K562 (cell line): ENCODE data around the gene SLC48A1. TPM values are rescaled to one million over a fixed set of nuclear protein-coding genes. Genes with fewer than 3 reads are reported as not detected.
A peak's percentile ranks its signal among the peaks of the same experiment; 100 is the strongest.

Experiments
- CHD7 ChIP-seq: fragments of 200-600 bp; sonication (generic); IDR thresholded peaks from one replicate; pipeline ENCODE4 v1.6.1; 2012; ENCODE audit warnings: mild to moderate bottlenecking, low read depth, low read length, inconsistent platforms
- NCOA6 ChIP-seq: fragments of 450-650 bp; IDR thresholded peaks from 2 replicates; pipeline ENCODE4 v1.6.1; 2017; ENCODE audit warnings: mild to moderate bottlenecking
- SIRT6 ChIP-seq: IDR thresholded peaks from one replicate; pipeline ENCODE4 v1.6.1; 2012; ENCODE audit warnings: low read depth, mild to moderate bottlenecking, control low read depth, inconsistent platforms, low read length, moderate library complexity
- SP2 ChIP-seq: IDR thresholded peaks from 2 replicates; pipeline ENCODE4 v1.6.1; 2011; ENCODE audit warnings: mild to moderate bottlenecking, low read depth, low read length, moderate library complexity; ENCODE audit not compliant: poor library complexity, severe bottlenecking; ENCODE audit errors: extremely low read depth
- WHSC1 ChIP-seq: IDR thresholded peaks from one replicate; pipeline ENCODE4 v1.6.1; 2012; ENCODE audit warnings: low read length, control low read depth, inconsistent platforms
- ZBTB1 ChIP-seq: sonication (generic); formaldehyde crosslinking; IDR thresholded peaks from 2 replicates; pipeline ENCODE4 v1.8.1; 2023; ENCODE audit warnings: missing genetic modification reagents, low read depth, mild to moderate bottlenecking, borderline replicate concordance
- ZKSCAN3 ChIP-seq: fragments of 250-450 bp; sonication (Bioruptor Pico); IDR thresholded peaks from 2 replicates; pipeline ENCODE4 v1.4.0; 2020
- polyA plus RNA-seq, 8 experiments: library from polyadenylated mRNA; depleted of rRNA in 4 of 8; stranded (reverse) in 5 of 8; unstranded in 3 of 8; fragments of >200 nt; fragmentation: Nextera tagmentation in 2 of 8; fragmentation: Illumina TruSeq in 1 of 8; extraction: Ambion mirVana in 2 of 8; extraction: Trizol in 1 of 8; gene quantifications; 2 replicates each; pipeline versions ENCODE4 v1.2.1 to v1.2.3, GENCODE V29; 2011 to 2014; ENCODE audit warnings: inconsistent platforms in 1 of 8, missing spikeins in 1 of 8
- total RNA-seq, 7 experiments: library from RNA; depleted of rRNA in 6 of 7; stranded (reverse); fragments of >200 nt in 6 of 7; fragmentation: Illumina TruSeq in 2 of 7; extraction: Trizol in 2 of 7; gene quantifications; 2 replicates each; pipeline versions ENCODE4 v1.2.1 to v1.2.3, GENCODE V29; 2011 to 2021; ENCODE audit warnings: low replicate concordance in 1 of 7

SLC48A1 gene
- total and polyA plus RNA-seq, 9 of the 15 experiments (the other 6 are each of a cell fraction or from before 2014, with no cell fraction given) = 10.7 to 37.5 (median 18.7) TPM

DNA sequence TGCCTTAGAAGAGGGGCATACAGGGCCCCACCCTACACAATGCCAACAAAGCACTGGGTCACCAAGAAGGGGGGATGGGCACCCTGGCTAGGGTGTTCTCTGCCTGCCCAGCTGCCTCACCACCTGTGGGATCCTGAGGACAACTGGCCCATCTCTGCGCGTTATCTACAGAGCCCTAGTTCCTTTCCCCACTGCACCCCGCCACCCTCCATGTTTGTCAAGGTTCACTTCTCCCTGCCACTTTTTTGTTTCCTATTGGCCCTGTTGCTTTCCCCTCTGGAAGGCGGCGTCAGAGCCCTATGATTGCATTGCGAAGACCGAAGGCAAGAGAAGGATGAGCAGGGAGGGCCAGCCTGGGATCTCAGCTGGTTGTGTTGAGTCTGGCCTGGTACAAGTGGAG is 1.6 kb downstream of the SLC48A1 start (continued):
- TF ChIP-seq CHD7 (no peak), ZBTB1 (CRISPR knock-in tag) (0 out of 2 replicates have a peak, but pooled peaks have one; percentile 29), NCOA6 (no peak), SIRT6 (no peak), ZKSCAN3 (CRISPR knock-in tag) (no peak), SP2 (no peak), WHSC1 (no peak)
- TF ChIP-seq, all 486 proteins: peak for 14
